Osteoblast (primary cell): ENCODE measurements around the gene RHOU. TPM values are rescaled to one million over a fixed set of nuclear protein-coding genes. Genes with fewer than 3 reads are reported as not detected.

Experiments
- DNase-seq: peaks from one replicate; pipeline ENCODE4 v3.0.0; 2011; ENCODE audit warnings: low spot score, mixed read lengths; ENCODE audit not compliant: insufficient read length; ENCODE audit errors: missing footprints
- H2AFZ ChIP-seq: 2 replicates; pipeline ENCODE4 v1.6.0; 2011; ENCODE audit warnings: mild to moderate bottlenecking, low read length
- H3K27ac ChIP-seq: 2 replicates; pipeline ENCODE4 v1.5.1; 2011; ENCODE audit warnings: mild to moderate bottlenecking, low read depth, low read length, moderate library complexity
- H3K27me3 ChIP-seq: 2 replicates; pipeline ENCODE4 v1.6.0; 2012; ENCODE audit warnings: mild to moderate bottlenecking, control low read depth, inconsistent platforms, low read length, moderate library complexity; ENCODE audit not compliant: insufficient read depth
- H3K36me3 ChIP-seq: 2 replicates; pipeline ENCODE4 v1.5.1; 2011; ENCODE audit warnings: mild to moderate bottlenecking, low read length, control low read depth, moderate library complexity; ENCODE audit not compliant: insufficient read depth
- H3K4me1 ChIP-seq: 2 replicates; pipeline ENCODE4 v1.5.1; 2011; ENCODE audit warnings: mild to moderate bottlenecking, low read length, control low read depth, moderate library complexity; ENCODE audit not compliant: insufficient read depth
- H3K4me2 ChIP-seq: 2 replicates; pipeline ENCODE4 v1.6.0; 2011; ENCODE audit warnings: mild to moderate bottlenecking, low read length; ENCODE audit not compliant: insufficient read depth
- H3K4me3 ChIP-seq: fragments of 200-600 bp; sonication (generic); 3 replicates; pipeline ENCODE4 v1.5.1; 2012; ENCODE audit warnings: mild to moderate bottlenecking, low read length, inconsistent platforms; ENCODE audit not compliant: insufficient read depth
- H3K79me2 ChIP-seq: 2 replicates; pipeline ENCODE4 v1.6.0; 2012; ENCODE audit warnings: mild to moderate bottlenecking, low read length, control low read depth, inconsistent platforms; ENCODE audit not compliant: insufficient read depth
- H3K9me3 ChIP-seq: 2 replicates; pipeline ENCODE4 v1.5.1; 2011; ENCODE audit warnings: low read depth, low read length, control low read depth
- H4K20me1 ChIP-seq: 2 replicates; pipeline ENCODE4 v1.6.0; 2012; ENCODE audit warnings: mild to moderate bottlenecking, low read length, control low read depth; ENCODE audit not compliant: insufficient read depth
- total RNA-seq: library from RNA; depleted of rRNA; stranded (reverse); fragments of >200 nt; gene quantifications from 2 replicates; pipeline ENCODE4 v1.2.3, GENCODE V29; 2012
- TF ChIP-seq, protein P1 (sequence below): IDR thresholded peaks from 2 replicates; pipeline ENCODE4 v1.5.1; 2011; ENCODE audit warnings: mild to moderate bottlenecking, low read depth, low read length, moderate library complexity; ENCODE audit errors: extremely low read depth

Gene RHOU
- total RNA-seq, 1 donor = 0.72 TPM

DNA sequence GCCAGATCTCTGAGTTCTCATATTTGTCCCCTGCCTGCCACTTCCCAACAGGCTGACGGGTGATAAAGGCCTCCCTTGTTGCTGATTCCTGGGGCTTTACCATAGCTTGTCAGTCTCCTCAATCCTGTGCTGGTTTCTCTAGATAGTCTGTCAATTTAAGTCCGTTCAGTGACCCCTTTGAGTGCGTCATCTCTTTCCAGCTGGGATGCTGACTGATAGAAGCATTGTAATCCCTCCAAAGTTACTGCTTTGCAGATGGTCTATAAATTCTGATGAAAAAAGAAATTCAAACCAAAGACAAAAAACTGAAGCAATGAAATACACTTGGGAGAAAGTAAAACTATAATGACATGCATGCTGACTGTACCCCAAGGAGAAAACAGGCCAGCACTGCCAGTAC, 28.3 kb downstream of the RHOU start:
- Histone ChIP-seq H3K4me2 (no peak overlapping the region), H3K36me3 (no peaks in the 10 kb centered on the region), H3K4me3 (no peak overlapping the region)

DNA sequence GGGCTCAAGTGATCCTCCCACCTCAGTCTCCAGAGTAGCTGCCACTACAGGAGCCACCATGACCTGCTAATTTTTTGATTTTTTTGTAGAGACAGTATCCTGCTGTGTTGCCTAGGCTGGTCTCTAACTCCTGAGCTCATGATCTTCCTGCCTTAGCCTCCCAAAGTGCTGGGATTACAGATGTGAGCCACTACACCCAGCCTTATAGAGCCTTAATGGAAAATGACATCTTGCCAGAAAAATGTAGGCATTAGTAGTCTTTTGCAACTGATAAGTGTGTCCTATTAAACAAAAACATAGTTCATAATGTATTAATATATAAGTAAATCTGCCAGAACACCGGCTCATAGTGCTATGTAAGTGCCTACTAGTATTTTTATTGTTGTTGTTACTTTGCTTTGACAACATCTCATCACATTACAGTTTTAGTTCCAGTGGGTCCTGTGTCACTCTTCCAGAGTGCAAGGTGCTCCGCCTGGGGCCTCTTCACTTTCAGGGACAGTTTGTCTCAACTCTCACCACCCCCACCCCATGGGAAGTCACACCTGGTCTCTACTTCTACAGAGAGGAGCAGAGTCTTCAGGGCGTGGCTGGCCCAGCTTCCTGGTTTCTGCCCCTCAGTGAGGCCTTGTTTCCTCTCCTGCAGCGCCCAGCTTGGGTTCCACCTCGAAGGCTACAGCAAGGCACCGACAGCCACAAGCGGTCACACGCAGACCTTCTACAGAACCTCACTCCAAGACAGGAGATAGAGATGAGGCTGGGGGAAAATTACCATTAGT, 30.1 kb downstream of the RHOU start:
- TF ChIP-seq, protein P1, sequence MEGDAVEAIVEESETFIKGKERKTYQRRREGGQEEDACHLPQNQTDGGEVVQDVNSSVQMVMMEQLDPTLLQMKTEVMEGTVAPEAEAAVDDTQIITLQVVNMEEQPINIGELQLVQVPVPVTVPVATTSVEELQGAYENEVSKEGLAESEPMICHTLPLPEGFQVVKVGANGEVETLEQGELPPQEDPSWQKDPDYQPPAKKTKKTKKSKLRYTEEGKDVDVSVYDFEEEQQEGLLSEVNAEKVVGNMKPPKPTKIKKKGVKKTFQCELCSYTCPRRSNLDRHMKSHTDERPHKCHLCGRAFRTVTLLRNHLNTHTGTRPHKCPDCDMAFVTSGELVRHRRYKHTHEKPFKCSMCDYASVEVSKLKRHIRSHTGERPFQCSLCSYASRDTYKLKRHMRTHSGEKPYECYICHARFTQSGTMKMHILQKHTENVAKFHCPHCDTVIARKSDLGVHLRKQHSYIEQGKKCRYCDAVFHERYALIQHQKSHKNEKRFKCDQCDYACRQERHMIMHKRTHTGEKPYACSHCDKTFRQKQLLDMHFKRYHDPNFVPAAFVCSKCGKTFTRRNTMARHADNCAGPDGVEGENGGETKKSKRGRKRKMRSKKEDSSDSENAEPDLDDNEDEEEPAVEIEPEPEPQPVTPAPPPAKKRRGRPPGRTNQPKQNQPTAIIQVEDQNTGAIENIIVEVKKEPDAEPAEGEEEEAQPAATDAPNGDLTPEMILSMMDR = no peak
- H3K9me3 ChIP-seq = no peaks in the 10 kb centered on the region
- no peak overlapping the region for H3K4me2 ChIP-seq
- H3K4me1 ChIP-seq = no peaks in the 10 kb centered on the region
- H3K79me2 ChIP-seq = no peaks in the 10 kb centered on the region
- no peak overlapping the region for H3K27ac ChIP-seq
- no peak for DNase-seq
- H3K36me3 ChIP-seq = no peaks in the 10 kb centered on the region
- no peaks in the 10 kb centered on the region for H3K27me3 ChIP-seq
- H2AFZ ChIP-seq = no peak overlapping the region
- H3K4me3 ChIP-seq = no peak overlapping the region
- no peaks in the 10 kb centered on the region for H4K20me1 ChIP-seq

More for the DNA sequence above, 28.3 kb downstream of the RHOU start:
- TF ChIP-seq, protein P1 = no peak
- DNase-seq = no peak
- no peak overlapping the region for H3K27ac ChIP-seq
- no peak overlapping the region for H2AFZ ChIP-seq
- H3K9me3 ChIP-seq = no peaks in the 10 kb centered on the region
- H4K20me1 ChIP-seq = no peaks in the 10 kb centered on the region
- no peaks in the 10 kb centered on the region for H3K4me1 ChIP-seq
- H3K27me3 ChIP-seq = no peaks in the 10 kb centered on the region
- no peaks in the 10 kb centered on the region for H3K79me2 ChIP-seq

DNA sequence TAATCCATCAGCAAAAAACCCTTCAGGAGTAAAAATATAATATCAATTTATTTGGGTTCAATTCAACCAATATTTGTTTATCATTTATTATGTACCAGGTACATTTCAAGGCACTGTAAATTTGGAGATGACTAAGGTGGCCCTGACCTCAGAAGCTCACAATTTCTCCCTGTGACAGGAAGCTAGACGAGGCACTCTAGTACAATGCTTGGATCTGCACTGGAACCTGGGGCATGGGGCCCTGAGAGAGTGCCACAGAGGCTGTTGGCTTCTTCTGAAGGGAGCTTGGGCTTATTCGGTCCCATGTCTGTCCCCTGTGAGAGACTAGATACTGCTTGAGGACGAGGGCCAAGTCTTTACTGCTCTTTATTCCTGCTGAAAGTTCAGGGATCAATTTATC, 31.5 kb downstream of the RHOU start:
- H3K36me3 ChIP-seq = no peaks in the 10 kb centered on the region
- H3K4me3 ChIP-seq = no peak overlapping the region
- no peak overlapping the region for H3K4me2 ChIP-seq
- H4K20me1 ChIP-seq = no peaks in the 10 kb centered on the region
- H3K79me2 ChIP-seq = no peaks in the 10 kb centered on the region
- no peak for DNase-seq
- H3K27ac ChIP-seq = no peak overlapping the region
- H2AFZ ChIP-seq = no peak overlapping the region
- TF ChIP-seq, protein P1 = no peak
- no peaks in the 10 kb centered on the region for H3K9me3 ChIP-seq
- no peaks in the 10 kb centered on the region for H3K27me3 ChIP-seq
- no peaks in the 10 kb centered on the region for H3K4me1 ChIP-seq

DNA sequence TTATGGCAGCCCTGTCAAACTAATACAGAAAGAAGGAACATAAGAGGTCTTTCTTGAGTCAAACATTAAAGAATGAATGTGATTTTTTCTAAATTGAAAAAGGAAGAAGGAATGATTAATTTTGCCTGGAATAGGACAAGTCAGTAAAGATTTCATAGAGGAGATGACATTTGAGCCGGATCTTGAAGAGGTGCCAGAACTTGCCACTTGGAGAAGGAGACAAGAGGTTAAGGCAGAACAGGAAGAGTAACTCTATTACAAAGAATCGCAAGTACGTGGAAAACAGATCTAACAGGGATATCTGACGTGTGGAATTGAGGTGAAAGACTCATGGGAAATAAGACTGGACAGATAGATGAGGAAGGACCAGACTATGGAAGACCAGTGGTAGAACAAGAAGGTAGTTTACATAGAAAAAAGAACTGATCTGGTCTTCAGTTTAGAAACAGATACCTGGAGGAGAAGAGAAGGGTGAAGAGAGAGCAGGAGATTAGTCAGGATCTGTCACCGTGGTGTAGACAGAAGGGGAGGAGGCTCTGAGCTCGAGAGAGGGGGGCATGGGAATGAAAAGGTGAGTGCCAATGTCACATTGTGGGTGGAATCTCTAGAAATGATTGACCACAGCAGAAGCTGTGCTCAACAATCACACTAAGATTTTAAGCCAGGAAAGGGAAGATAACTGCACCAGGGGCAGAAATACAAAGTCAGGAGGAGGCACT, 32.5 kb downstream of the RHOU start:
- Histone ChIP-seq H3K79me2 (no peaks in the 10 kb centered on the region), H3K4me3 (no peak overlapping the region), H3K4me2 (no peak overlapping the region), H3K27me3 (no peaks in the 10 kb centered on the region), H2AFZ (no peak overlapping the region), H4K20me1 (no peaks in the 10 kb centered on the region), H3K4me1 (no peaks in the 10 kb centered on the region), H3K27ac (no peak overlapping the region), H3K9me3 (no peaks in the 10 kb centered on the region), H3K36me3 (no peaks in the 10 kb centered on the region)
- DNase-seq = no peak
- TF ChIP-seq, protein P1 = no peak
